Upper lobe of left lung (tissue), 6 donors: Measurements from ENCODE around the gene PTPRN2. TPM values are rescaled to one million over a fixed set of nuclear protein-coding genes. Genes with fewer than 3 reads are reported as not detected.
A peak's percentile ranks its signal among the peaks of the same experiment; 100 is the strongest.

Experiments used
- ATAC-seq, 2 donors: fragments of 200-7000 bp; cut with Tn5 transposase; one replicate each; pipeline ENCODE4 v1.9.1; 2022; ENCODE audit warnings: mild to moderate bottlenecking in 2 of 2, moderate library complexity in 2 of 2; ENCODE audit not compliant: low FRiP score in 2 of 2
- DNase-seq, 2 donors: peaks; one replicate each; pipeline ENCODE4 v3.0.0-alpha.2; 2019 to 2020
- H3K27ac ChIP-seq, 4 donors: fragments of 200-600 bp; sonication (generic); one replicate each; pipeline ENCODE4 v1.5.1; 2016 to 2019
- H3K27me3 ChIP-seq, 4 donors: fragments of 200-600 bp; sonication (generic); one replicate each; pipeline ENCODE4 v1.5.1; 2017 to 2019
- H3K36me3 ChIP-seq, 4 donors: fragments of 200-600 bp; sonication (generic); one replicate each; pipeline ENCODE4 v1.5.1; 2016 to 2019
- H3K4me1 ChIP-seq, 4 donors: fragments of 200-600 bp; sonication (generic); one replicate each; pipeline ENCODE4 v1.5.1; 2018 to 2019
- H3K4me3 ChIP-seq, 4 donors: fragments of 200-600 bp; sonication (generic); one replicate each; pipeline ENCODE4 v1.5.1; 2017 to 2019; ENCODE audit warnings: mild to moderate bottlenecking in 2 of 4, moderate library complexity in 1 of 4
- H3K9me3 ChIP-seq, 4 donors: fragments of 200-600 bp; sonication (generic); one replicate each; pipeline ENCODE4 v1.5.1; 2018 to 2019
- EP300 ChIP-seq, 4 donors: sonication (generic); formaldehyde crosslinking; IDR thresholded peaks; one replicate each; pipeline ENCODE4 v1.5.1; 2017; ENCODE audit warnings: antibody characterized with exemption in 4 of 4, control low read depth in 2 of 4
- POLR2A ChIP-seq, 4 donors: fragments of 450-650 bp; IDR thresholded peaks; one replicate each; pipeline ENCODE4 v1.5.1; 2016 to 2017; ENCODE audit warnings: antibody characterized with exemption in 4 of 4, mild to moderate bottlenecking in 2 of 4
- POLR2AphosphoS5 ChIP-seq, 2 donors: sonication (generic); formaldehyde crosslinking; IDR thresholded peaks; one replicate each; pipeline ENCODE4 v1.5.1; 2017; ENCODE audit warnings: antibody characterized with exemption in 2 of 2
- WGBS, 2 donors: methylation state at CpG; one replicate each; pipeline ENCODE4 v1.1.5; 2017 to 2018; 5-methylcytosine and 5-hydroxymethylcytosine counted together
- total RNA-seq, 6 donors: library from RNA; depleted of rRNA in 4 of 6; stranded (reverse); fragments of >200 nt in 4 of 6; gene quantifications; one replicate each; pipeline versions ENCODE4 v1.1.0 to v1.2.1, GENCODE V29; 2016 to 2021
- TF ChIP-seq, protein P1 (sequence below), 6 experiments: fragments of 450-650 bp in 4 of 6; fragments of 200-600 bp in 2 of 6; sonication (generic) in 2 of 6; IDR thresholded peaks; one replicate each; pipeline ENCODE4 v1.5.1; 2016 to 2019; ENCODE audit warnings: antibody characterized with exemption in 6 of 6
- donor health status: DM: no; HTN: no; CAD: no; lungs with moderate emphysema.
- donor health status: DM: no; HTN: yes; CAD: no; lungs with severe emphysema.

PTPRN2 gene
- total RNA-seq, 6 donors from 2014 or later = 3.3 to 7.9 (median 5.2) TPM

- Histone ChIP-seq H3K4me1 (no peaks in the 10 kb centered on the region), H3K36me3 (no peaks in the 10 kb centered on the region), H3K9me3 (peaks cover 0 to 34% (median 0%) of the 10 kb centered on the region in 4 donors), H3K27ac (no peak overlapping the region), H3K4me3 (no peak overlapping the region), H3K27me3 (no peaks in the 10 kb centered on the region)
- ATAC-seq (peak in 1 of 2 donors; percentile 23), DNase-seq (peak in 1 of 2 donors; percentile 64)
- WGBS, 2 donors = 92 to 95% methylated on average over 6 to 11 of the region's 14 CpGs
- no peak for TF ChIP-seq POLR2A (IDR thresholded peaks at IDR 0.05)
- TF ChIP-seq POLR2AphosphoS5 (IDR thresholded peaks at IDR 0.05) = no peak
- TF ChIP-seq, protein P1, sequence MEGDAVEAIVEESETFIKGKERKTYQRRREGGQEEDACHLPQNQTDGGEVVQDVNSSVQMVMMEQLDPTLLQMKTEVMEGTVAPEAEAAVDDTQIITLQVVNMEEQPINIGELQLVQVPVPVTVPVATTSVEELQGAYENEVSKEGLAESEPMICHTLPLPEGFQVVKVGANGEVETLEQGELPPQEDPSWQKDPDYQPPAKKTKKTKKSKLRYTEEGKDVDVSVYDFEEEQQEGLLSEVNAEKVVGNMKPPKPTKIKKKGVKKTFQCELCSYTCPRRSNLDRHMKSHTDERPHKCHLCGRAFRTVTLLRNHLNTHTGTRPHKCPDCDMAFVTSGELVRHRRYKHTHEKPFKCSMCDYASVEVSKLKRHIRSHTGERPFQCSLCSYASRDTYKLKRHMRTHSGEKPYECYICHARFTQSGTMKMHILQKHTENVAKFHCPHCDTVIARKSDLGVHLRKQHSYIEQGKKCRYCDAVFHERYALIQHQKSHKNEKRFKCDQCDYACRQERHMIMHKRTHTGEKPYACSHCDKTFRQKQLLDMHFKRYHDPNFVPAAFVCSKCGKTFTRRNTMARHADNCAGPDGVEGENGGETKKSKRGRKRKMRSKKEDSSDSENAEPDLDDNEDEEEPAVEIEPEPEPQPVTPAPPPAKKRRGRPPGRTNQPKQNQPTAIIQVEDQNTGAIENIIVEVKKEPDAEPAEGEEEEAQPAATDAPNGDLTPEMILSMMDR (IDR thresholded peaks at IDR 0.05) = no peak
- TF ChIP-seq EP300 (IDR thresholded peaks at IDR 0.05) = no peak
Measured at GRCh38 chr7:158193446-158193845, 394.2 kb downstream of the PTPRN2 start.

DNA sequence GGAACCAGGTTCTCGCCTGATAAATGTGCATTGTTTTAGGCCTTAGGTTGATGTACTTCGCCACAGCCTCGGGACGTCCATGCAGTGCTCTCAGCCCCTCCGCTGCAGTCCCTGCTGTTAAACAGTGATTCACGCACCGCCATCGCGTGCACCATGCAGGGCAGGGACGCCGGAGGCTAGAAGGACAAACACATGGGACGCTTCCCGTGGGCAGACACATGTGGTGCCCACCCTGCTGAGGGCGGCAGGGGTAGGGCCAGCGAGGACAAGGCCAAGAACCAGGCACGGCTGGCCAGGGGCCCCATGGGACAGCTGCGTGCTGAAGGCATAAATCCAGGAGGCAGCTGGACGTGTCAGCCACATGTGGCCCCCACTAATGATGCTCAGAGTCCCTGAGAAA is 394.7 kb downstream of the PTPRN2 start:
- H3K9me3 ChIP-seq = peaks cover 0 to 34% (median 0%) of the 10 kb centered on the region in 4 donors
- no peaks in the 10 kb centered on the region for H3K27me3 ChIP-seq
- no peak for TF ChIP-seq EP300 (IDR thresholded peaks at IDR 0.05)
- TF ChIP-seq POLR2AphosphoS5 (IDR thresholded peaks at IDR 0.05) = no peak
- TF ChIP-seq, protein P1 (IDR thresholded peaks at IDR 0.05) = no peak
- WGBS, 2 donors = 84 to 86% methylated on average over 18 of the region's 18 CpGs
- no peaks in the 10 kb centered on the region for H3K36me3 ChIP-seq
- H3K4me1 ChIP-seq = no peaks in the 10 kb centered on the region
- DNase-seq (peak in 1 of 2 donors; percentile 56), ATAC-seq (no peak)
- H3K27ac ChIP-seq = no peak overlapping the region
- no peak overlapping the region for H3K4me3 ChIP-seq

DNA sequence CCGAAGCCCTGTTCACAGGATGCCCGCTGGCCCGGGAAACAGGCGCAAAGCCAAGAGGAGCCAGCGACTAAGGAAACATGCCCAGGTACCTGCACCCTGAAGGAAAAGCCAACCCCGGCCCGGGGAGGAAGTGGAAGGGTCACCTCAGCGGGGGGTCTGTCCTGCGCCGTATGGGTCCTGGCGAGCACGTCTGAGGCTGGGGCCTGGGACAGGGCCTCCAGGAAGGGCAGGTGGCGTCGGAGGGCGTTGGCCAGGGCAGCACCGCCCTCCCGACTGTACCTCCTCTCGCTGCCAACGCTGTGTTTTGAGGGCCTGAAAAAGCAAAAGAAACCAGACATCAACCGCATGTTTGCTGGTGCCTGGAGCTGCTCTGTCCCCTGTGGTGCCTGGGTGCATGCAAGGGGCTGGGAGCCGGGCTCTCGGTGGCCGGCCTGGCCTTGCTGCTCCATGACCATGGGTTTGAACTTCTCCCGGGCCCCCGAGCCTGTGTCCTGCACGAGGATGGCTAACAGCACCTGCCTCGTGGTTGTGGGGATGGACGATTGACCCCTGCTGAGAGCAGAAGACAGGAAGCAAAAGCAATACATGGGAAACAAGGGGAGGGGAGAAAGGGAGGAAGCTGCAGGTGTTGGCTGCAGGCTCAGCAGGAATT is 395.3 kb downstream of the PTPRN2 start:
- Histone ChIP-seq H3K36me3 (no peaks in the 10 kb centered on the region), H3K4me3 (no peak overlapping the region), H3K4me1 (no peaks in the 10 kb centered on the region), H3K9me3 (peaks cover 0 to 34% (median 0%) of the 10 kb centered on the region in 4 donors), H3K27ac (no peak overlapping the region), H3K27me3 (no peaks in the 10 kb centered on the region)
- TF ChIP-seq, protein P1 (IDR thresholded peaks at IDR 0.05) = no peak
- TF ChIP-seq POLR2A (IDR thresholded peaks at IDR 0.05) = no peak
- no peak for TF ChIP-seq EP300 (IDR thresholded peaks at IDR 0.05)
- no peak for TF ChIP-seq POLR2AphosphoS5 (IDR thresholded peaks at IDR 0.05)
- 87 to 91% methylated on average over 16 to 28 of the region's 28 CpGs for WGBS, 2 donors
- no peak for ATAC-seq
- DNase-seq = peak in 1 of 2 donors; percentile 64

GRCh38 chr7:158191671-158192070 is 396.0 kb downstream of the PTPRN2 start:
- Histone ChIP-seq H3K9me3 (peaks cover 0 to 34% (median 0%) of the 10 kb centered on the region in 4 donors), H3K36me3 (no peaks in the 10 kb centered on the region), H3K4me1 (no peaks in the 10 kb centered on the region), H3K4me3 (no peak overlapping the region), H3K27me3 (no peaks in the 10 kb centered on the region), H3K27ac (no peak overlapping the region)
- ATAC-seq (no peak), DNase-seq (peak in 1 of 2 donors; percentile 46)
- TF ChIP-seq, protein P1 (IDR thresholded peaks at IDR 0.05) = no peak
- TF ChIP-seq POLR2AphosphoS5 (IDR thresholded peaks at IDR 0.05) (no peak), POLR2A (IDR thresholded peaks at IDR 0.05) (no peak), EP300 (IDR thresholded peaks at IDR 0.05) (no peak)
- WGBS, 2 donors = 91 to 95% methylated on average over 7 to 8 of the region's 8 CpGs

DNA sequence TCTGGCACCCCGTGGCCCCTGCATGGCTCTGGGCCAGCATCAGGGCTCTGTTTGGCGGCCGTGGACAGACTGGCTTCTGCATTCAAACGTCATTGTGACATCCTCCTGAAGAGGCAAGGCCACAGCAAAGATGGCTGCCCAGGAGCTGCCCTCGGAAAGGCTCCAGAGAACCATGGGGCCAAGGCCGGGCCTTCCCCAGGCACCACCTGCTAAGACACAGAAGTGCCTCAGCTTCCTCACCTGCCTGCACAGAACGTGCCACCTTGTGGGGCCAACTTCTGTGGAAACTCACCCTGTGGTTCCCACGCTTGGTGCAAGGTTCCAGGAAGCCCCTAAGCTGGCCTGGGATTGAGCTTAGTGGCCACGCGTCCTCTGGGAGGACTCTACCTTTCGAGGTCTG is 396.9 kb downstream of the PTPRN2 start:
- Histone ChIP-seq H3K27ac (no peak overlapping the region), H3K36me3 (no peaks in the 10 kb centered on the region), H3K9me3 (peaks cover 0 to 28% (median 0%) of the 10 kb centered on the region in 4 donors), H3K4me3 (no peak overlapping the region), H3K27me3 (no peaks in the 10 kb centered on the region), H3K4me1 (no peaks in the 10 kb centered on the region)
- WGBS, 2 donors = 61 to 90% methylated on average over 3 to 10 of the region's 11 CpGs
- ATAC-seq = no peak
- TF ChIP-seq POLR2A (IDR thresholded peaks at IDR 0.05) (no peak), POLR2AphosphoS5 (IDR thresholded peaks at IDR 0.05) (no peak), EP300 (IDR thresholded peaks at IDR 0.05) (no peak)
- TF ChIP-seq, protein P1 (IDR thresholded peaks at IDR 0.05) = no peak
- peak in 1 of 2 donors; percentile 36 for DNase-seq
